Lung (tissue), 12 donors: ENCODE results near the gene GAMT. TPM values are rescaled to one million over a fixed set of nuclear protein-coding genes. Genes with fewer than 3 reads are reported as not detected.

Experiments
- ATAC-seq: fragments of 200-7000 bp; cut with Tn5 transposase; one replicate; pipeline ENCODE4 v1.9.1; 2020; ENCODE audit warnings: moderate number of reproducible peaks; ENCODE audit not compliant: insufficient read depth, low FRiP score
- DNase-seq, 3 donors: peaks; one replicate each; pipeline ENCODE4 v3.0.0-alpha.2; 2013 to 2017
- H3K27ac ChIP-seq, 2 donors: one replicate each; pipeline ENCODE4 v1.5.1; 2013; ENCODE audit warnings: mild to moderate bottlenecking in 2 of 2, moderate library complexity in 2 of 2, control low read depth in 1 of 2, inconsistent platforms in 1 of 2, low read depth in 1 of 2, low read length in 1 of 2
- H3K27me3 ChIP-seq, 3 donors: one replicate each; pipeline ENCODE4 v1.5.1; 2013; ENCODE audit warnings: low read length in 2 of 3; ENCODE audit not compliant: control insufficient read depth in 3 of 3, insufficient read depth in 3 of 3
- H3K36me3 ChIP-seq, 4 donors: one replicate each; pipeline ENCODE4 v1.5.1; 2013; ENCODE audit warnings: low read length in 4 of 4, mild to moderate bottlenecking in 1 of 4, moderate library complexity in 1 of 4; ENCODE audit not compliant: control insufficient read depth in 4 of 4, insufficient read depth in 4 of 4
- H3K4me1 ChIP-seq, 5 donors: one replicate each; pipeline ENCODE4 v1.5.1; 2013; ENCODE audit warnings: low read length in 5 of 5, mild to moderate bottlenecking in 2 of 5, moderate library complexity in 1 of 5; ENCODE audit not compliant: control insufficient read depth in 5 of 5, insufficient read depth in 5 of 5
- H3K4me3 ChIP-seq: one replicate; pipeline ENCODE4 v1.5.1; 2013; ENCODE audit warnings: mild to moderate bottlenecking, control low read depth, moderate library complexity
- H3K9ac ChIP-seq, 2 donors: one replicate each; pipeline ENCODE4 v1.5.1; 2013; ENCODE audit warnings: low read length in 2 of 2, control low read depth in 1 of 2; ENCODE audit not compliant: insufficient read depth in 1 of 2
- H3K9me3 ChIP-seq, 4 donors: one replicate each; pipeline ENCODE4 v1.5.1; 2013; ENCODE audit warnings: low read length in 3 of 4, mild to moderate bottlenecking in 1 of 4, moderate library complexity in 1 of 4; ENCODE audit not compliant: control insufficient read depth in 4 of 4, insufficient read depth in 3 of 4
- WGBS, 2 donors: extraction: QIAGEN DNeasy Blood & Tissue Kit; methylation state at CpG; one replicate each; pipeline ENCODE4 v1.1.7; 2013; 5-methylcytosine and 5-hydroxymethylcytosine counted together
- polyA plus RNA-seq, 2 donors: library from polyadenylated mRNA; stranded (reverse); fragments of 200-250 nt; gene quantifications; one replicate each; pipeline ENCODE4 v1.2.1, GENCODE V29; 2013
- total RNA-seq, 2 donors: library from RNA; depleted of rRNA in 1 of 2; stranded (reverse); fragments of >200 nt in 1 of 2; gene quantifications; one replicate each; pipeline ENCODE4 v1.2.1, GENCODE V29; 2014 to 2021
- TF ChIP-seq, protein P1 (sequence below): IDR thresholded peaks from 2 replicates; pipeline ENCODE4 v1.5.1; 2012; ENCODE audit warnings: mild to moderate bottlenecking; ENCODE audit errors: control extremely low read depth, extremely low read depth
- donor health status: control.
- donor health status: control.
- donor health status: Bipolar disorder and iron deficiency.
- donor health status: healthy.
- donor health status: DM: yes; HTN: yes; CAD: no.

The GAMT gene
- total and polyA plus RNA-seq, 4 donors, result 2.9 to 8.6 (median 7.3) TPM

GRCh38 chr19:1388637-1389026 is 12.7 kb downstream of the GAMT start:
- no peak for DNase-seq

DNA sequence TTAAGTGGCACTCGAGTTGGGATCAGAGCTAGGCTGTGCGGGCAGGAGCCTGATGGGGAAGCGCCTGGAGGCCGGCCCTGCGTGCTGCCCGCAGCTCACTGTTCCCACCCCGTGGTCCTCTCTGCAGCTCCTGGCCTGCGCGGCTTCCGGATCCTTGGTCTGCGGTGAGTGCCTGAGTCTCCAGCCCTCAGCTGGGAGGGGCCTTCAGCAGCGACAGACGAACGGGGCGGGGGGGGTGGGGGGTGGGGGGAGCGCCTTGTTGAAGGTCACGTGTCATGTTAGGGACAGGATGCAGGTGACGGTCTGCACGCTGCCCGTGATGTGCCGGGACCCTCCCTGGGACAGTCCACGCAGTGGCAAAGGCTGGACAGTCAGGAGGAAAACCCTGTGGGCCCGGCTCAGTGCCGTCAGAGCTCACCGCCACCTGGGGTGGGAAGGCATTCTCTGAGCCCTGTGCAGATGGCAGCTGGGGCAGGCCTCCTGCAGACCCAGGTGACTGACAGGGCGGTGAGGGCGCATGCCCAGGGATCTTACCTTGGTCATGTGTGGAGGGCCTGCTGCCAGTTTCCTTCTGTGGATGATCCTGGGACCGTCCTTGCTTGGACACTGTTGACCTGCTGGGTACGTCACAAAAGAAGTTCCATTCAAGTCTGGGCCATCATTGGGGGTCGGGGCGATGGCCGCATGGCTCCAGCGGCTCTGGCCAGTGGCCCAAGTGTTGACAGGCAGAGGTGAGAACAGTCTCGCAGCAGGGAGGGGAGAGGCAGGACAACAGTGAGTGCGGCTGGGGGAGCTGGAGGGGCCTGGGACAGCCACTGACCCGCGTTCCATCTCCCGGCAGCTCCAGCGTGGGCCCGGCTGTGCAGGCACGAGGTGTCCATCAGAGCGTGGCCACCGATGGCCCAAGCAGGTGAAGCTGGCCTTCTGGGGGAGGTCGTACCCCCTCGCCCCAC is 13.4 kb downstream of the GAMT start:
- no peak for DNase-seq
- no peak overlapping the region for H3K9ac ChIP-seq

More at GRCh38 chr19:1388637-1389026, 12.7 kb downstream of the GAMT start:
- peaks cover 0 to 4% (median 0%) of the 10 kb centered on the region in 4 donors for H3K9me3 ChIP-seq
- H3K4me3 ChIP-seq, result no peak overlapping the region
- no peak overlapping the region for H3K9ac ChIP-seq
- TF ChIP-seq, protein P1, sequence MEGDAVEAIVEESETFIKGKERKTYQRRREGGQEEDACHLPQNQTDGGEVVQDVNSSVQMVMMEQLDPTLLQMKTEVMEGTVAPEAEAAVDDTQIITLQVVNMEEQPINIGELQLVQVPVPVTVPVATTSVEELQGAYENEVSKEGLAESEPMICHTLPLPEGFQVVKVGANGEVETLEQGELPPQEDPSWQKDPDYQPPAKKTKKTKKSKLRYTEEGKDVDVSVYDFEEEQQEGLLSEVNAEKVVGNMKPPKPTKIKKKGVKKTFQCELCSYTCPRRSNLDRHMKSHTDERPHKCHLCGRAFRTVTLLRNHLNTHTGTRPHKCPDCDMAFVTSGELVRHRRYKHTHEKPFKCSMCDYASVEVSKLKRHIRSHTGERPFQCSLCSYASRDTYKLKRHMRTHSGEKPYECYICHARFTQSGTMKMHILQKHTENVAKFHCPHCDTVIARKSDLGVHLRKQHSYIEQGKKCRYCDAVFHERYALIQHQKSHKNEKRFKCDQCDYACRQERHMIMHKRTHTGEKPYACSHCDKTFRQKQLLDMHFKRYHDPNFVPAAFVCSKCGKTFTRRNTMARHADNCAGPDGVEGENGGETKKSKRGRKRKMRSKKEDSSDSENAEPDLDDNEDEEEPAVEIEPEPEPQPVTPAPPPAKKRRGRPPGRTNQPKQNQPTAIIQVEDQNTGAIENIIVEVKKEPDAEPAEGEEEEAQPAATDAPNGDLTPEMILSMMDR, result no peak
- H3K27ac ChIP-seq, result no peak overlapping the region
- H3K27me3 ChIP-seq, result no peaks in the 10 kb centered on the region
- 94 to 96% methylated on average over 17 of the region's 17 CpGs for WGBS, 2 donors
- H3K4me1 ChIP-seq, result peaks cover 0 to 11% (median 0%) of the 10 kb centered on the region in 5 donors
- peaks cover 0 to 47% (median 15%) of the 10 kb centered on the region in 4 donors for H3K36me3 ChIP-seq
- no peak for ATAC-seq

GRCh38 chr19:1386945-1387683 is 14.2 kb downstream of the GAMT start:
- H3K27ac ChIP-seq, result no peak overlapping the region
- TF ChIP-seq, protein P1, result no peak
- no peak overlapping the region for H3K9ac ChIP-seq
- ATAC-seq (no peak), DNase-seq (no peak)
- peaks cover 0 to 11% (median 0%) of the 10 kb centered on the region in 5 donors for H3K4me1 ChIP-seq
- WGBS, 2 donors, result 90 to 94% methylated on average over 39 of the region's 39 CpGs
- H3K9me3 ChIP-seq, result peaks cover 0 to 4% (median 0%) of the 10 kb centered on the region in 4 donors
- no peak overlapping the region for H3K4me3 ChIP-seq
- H3K36me3 ChIP-seq, result peaks cover 0 to 33% (median 11%) of the 10 kb centered on the region in 4 donors
- no peaks in the 10 kb centered on the region for H3K27me3 ChIP-seq

More for the DNA sequence above, 13.4 kb downstream of the GAMT start:
- ATAC-seq, result no peak
- H3K9me3 ChIP-seq, result peaks cover 0 to 4% (median 0%) of the 10 kb centered on the region in 4 donors
- H3K4me3 ChIP-seq, result no peak overlapping the region
- peaks cover 0 to 11% (median 0%) of the 10 kb centered on the region in 5 donors for H3K4me1 ChIP-seq
- no peak overlapping the region for H3K27ac ChIP-seq
- peaks cover 0 to 41% (median 14%) of the 10 kb centered on the region in 4 donors for H3K36me3 ChIP-seq
- WGBS, 2 donors, result 88 to 89% methylated on average over 44 to 45 of the region's 45 CpGs
- H3K27me3 ChIP-seq, result no peaks in the 10 kb centered on the region
- TF ChIP-seq, protein P1, result no peak
